Measurements from ENCODE around the gene ODAD4. TPM values are rescaled to one million over a fixed set of nuclear protein-coding genes. Genes with fewer than 3 reads are reported as not detected.

The ODAD4 gene
- total and polyA plus RNA-seq, 2 of the 8 experiments (the other 6 are each of a cell fraction or from before 2014, with no cell fraction given): 0.48 to 1.3 TPM

- no peak overlapping the region for H2AK5ac ChIP-seq (ENCODE audit: low read depth, low read length)
- H2BK15ac ChIP-seq (ENCODE audit: low read length): no peak overlapping the region
- 92% methylated on average over 3 of the region's 3 CpGs; no CpG with 5 or more reads in 1 of the 2 experiments for WGBS, 2 experiments (ENCODE audit: extremely low coverage in 1 of 2, insufficient coverage in 1 of 2, insufficient read length in 1 of 2, insufficient replicate concordance in 2 of 2, low coverage in 1 of 2, low lambda C conversion rate in 2 of 2, missing lambda C conversion rate in 1 of 2)
- H3K56ac ChIP-seq (replicated peaks; ENCODE audit: insufficient read length, low read depth, low read length): no peak overlapping the region
- no peaks in the 10 kb centered on the region for H3K79me2 ChIP-seq (ENCODE audit: control insufficient read depth in 1 of 2, insufficient read depth in 2 of 2, low read length in 2 of 2)
- CTCF ChIA-PET (ENCODE audit: partially characterized antibody): no interaction called here
- no peak overlapping the region for H2BK5ac ChIP-seq (ENCODE audit: low read depth, low read length)
- H3K9me3 ChIP-seq (ENCODE audit: insufficient read depth in 2 of 2, low read depth in 1 of 2, low read length in 1 of 2): no peaks in the 10 kb centered on the region
- H3K4ac ChIP-seq (replicated peaks; ENCODE audit: insufficient read length, low read depth, low read length): no peak overlapping the region
- no peak overlapping the region for H2BK12ac ChIP-seq (ENCODE audit: low read depth, low read length)
- H4K20me1 ChIP-seq (replicated peaks in 1 of 2; ENCODE audit: control insufficient read depth in 1 of 2, insufficient read depth in 2 of 2, low read length in 2 of 2): peaks cover 5 to 8% of the 10 kb centered on the region in 2 experiments
- H3K4me1 ChIP-seq (replicated peaks in 1 of 4; ENCODE audit: control insufficient read depth in 3 of 4, insufficient read depth in 4 of 4, low read length in 3 of 4): no peaks in the 10 kb centered on the region
- H2AFZ ChIP-seq (ENCODE audit: low read length): no peak overlapping the region
- H3K14ac ChIP-seq (ENCODE audit: insufficient read length): no peak overlapping the region
- H3K18ac ChIP-seq (ENCODE audit: extremely low read depth, low read length): no peak overlapping the region
- POLR2A ChIA-PET (ENCODE audit: partially characterized antibody): interaction anchor here (0.9 to 2.5 kb wide), 4 partner anchors 12 to 26 kb away, joined by 3 to 8 read pairs (median 4); partner anchors contain the start of gene CNP
- H3K27me3 ChIP-seq (replicated peaks in 1 of 4; ENCODE audit: control insufficient read depth in 3 of 4, extremely low read depth in 1 of 4, insufficient read depth in 3 of 4, low read length in 3 of 4): no peaks in the 10 kb centered on the region
- no peak overlapping the region for H3K27ac ChIP-seq (ENCODE audit: low read depth, low read length)
- DNase-seq (ENCODE audit: low read depth in 1 of 2, low spot score in 2 of 2) (no peak), FAIRE-seq (no peak)
- no peaks in the 10 kb centered on the region for H3K79me1 ChIP-seq (ENCODE audit: low read depth, low read length)
- no peak overlapping the region for H2BK120ac ChIP-seq (replicated peaks; ENCODE audit: low read depth, low read length)
- no peak overlapping the region for H3K9ac ChIP-seq (replicated peaks in 1 of 4; ENCODE audit: extremely low read depth in 1 of 4, low read depth in 3 of 4, low read length in 3 of 4)
- H4K5ac ChIP-seq (ENCODE audit: insufficient read length, low read depth, low read length): no peak overlapping the region
- H3K23ac ChIP-seq (ENCODE audit: insufficient read length): no peak overlapping the region
- H2BK20ac ChIP-seq (ENCODE audit: low read length): no peak overlapping the region
- no peak overlapping the region for H3K4me2 ChIP-seq (ENCODE audit: insufficient read depth in 1 of 2, low read depth in 2 of 2, low read length in 2 of 2)
- no peak overlapping the region for H4K8ac ChIP-seq (ENCODE audit: extremely low read depth, insufficient read depth, low read length)
- H3K23me2 ChIP-seq (ENCODE audit: low read depth, low read length): no peaks in the 10 kb centered on the region; the same call in 1 of the 2 replicates
- peaks cover 47 to 91% (median 80%) of the 10 kb centered on the region in 4 experiments for H3K36me3 ChIP-seq (ENCODE audit: control insufficient read depth in 2 of 4, insufficient read depth in 4 of 4, low read length in 3 of 4)
- H4K91ac ChIP-seq (replicated peaks; ENCODE audit: insufficient read length, low read length): no peak overlapping the region
- H3K4me3 ChIP-seq (ENCODE audit: extremely low read depth in 1 of 4, insufficient read depth in 2 of 4, low read depth in 3 of 4, low read length in 4 of 4): no peak overlapping the region
- TF ChIP-seq CHD2 (IDR thresholded peaks at IDR 0.05; ENCODE audit: low read length) (no peak), RFX5 (IDR thresholded peaks at IDR 0.05; ENCODE audit: borderline replicate concordance, low read depth, low read length) (no peak), USF2 (IDR thresholded peaks at IDR 0.05; ENCODE audit: low read length) (no peak), TEAD4 (IDR thresholded peaks at IDR 0.05; ENCODE audit: low read depth, low read length) (no peak), YY1 (IDR thresholded peaks at IDR 0.05; ENCODE audit: low read depth, low read length) (no peak), FOSL1 (IDR thresholded peaks at IDR 0.05; ENCODE audit: insufficient read depth, low read depth, low read length) (no peak), KDM5A (IDR thresholded peaks at IDR 0.05; ENCODE audit: low read length) (no peak), BRCA1 (IDR thresholded peaks at IDR 0.05; ENCODE audit: low read depth, low read length) (no peak), PHF8 (conservative IDR thresholded peaks at IDR 0.05; ENCODE audit: low read depth, low read length) (no peak), TAF7 (optimal IDR thresholded peaks at IDR 0.05; ENCODE audit: borderline replicate concordance, low read depth, low read length) (no peak), NRF1 (IDR thresholded peaks at IDR 0.05; ENCODE audit: low read depth, low read length) (no peak), SP2 (IDR thresholded peaks at IDR 0.05; ENCODE audit: low read length) (no peak), CBX8 (IDR thresholded peaks at IDR 0.05; ENCODE audit: borderline replicate concordance, low read depth, low read length) (no peak)
Observed at GRCh38 chr17:41992576-41992975, 62.2 kb downstream of the ODAD4 start.

Measured in H1 (cell line).